NCI-H2227 (cell line): ENCODE results near the gene ZMIZ1.

Experiments
- DNase-seq: peaks from one replicate; lab custom pipeline; 2025; ENCODE audit not compliant: unreplicated experiment; lab: John Stamatoyannopoulos, UW

ZMIZ1 gene

DNA sequence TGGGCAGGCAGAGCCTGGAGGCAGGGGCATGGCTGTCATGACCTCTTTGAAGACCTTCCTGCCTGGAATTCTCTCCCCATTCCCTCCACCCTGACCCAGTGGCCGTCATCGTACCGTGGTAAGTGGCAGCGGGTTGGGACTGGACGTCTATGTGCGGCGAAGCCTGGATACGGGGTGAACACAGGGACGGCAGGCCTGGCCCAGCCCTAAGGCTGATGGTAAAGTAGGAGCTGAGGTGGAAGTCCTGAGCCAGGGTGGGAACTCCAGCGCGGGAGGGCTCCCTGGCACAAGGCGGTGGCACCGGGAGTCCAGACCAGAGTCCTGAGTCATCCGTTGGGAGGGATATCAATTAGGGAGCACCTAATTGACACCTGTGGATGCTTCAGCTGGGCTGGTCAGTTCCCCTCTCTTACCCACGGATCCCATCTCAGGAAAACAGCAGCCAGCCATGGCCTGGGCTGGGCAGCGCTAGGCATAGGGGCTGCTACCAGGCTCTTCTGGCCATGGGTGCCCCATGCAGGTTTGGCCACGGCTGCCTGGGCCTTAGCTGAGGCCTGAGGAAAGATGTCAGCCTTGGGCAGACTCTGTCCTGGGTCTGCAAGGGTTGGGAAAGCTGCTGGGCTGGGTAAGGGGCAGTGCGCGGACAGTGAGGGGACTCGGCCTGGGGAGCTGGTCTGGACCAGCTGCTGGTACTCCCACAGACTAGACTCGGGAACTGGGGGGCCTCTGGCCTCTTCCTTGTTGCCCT, 281.8 kb downstream of the ZMIZ1 start:
- DNase-seq = no peak

DNA sequence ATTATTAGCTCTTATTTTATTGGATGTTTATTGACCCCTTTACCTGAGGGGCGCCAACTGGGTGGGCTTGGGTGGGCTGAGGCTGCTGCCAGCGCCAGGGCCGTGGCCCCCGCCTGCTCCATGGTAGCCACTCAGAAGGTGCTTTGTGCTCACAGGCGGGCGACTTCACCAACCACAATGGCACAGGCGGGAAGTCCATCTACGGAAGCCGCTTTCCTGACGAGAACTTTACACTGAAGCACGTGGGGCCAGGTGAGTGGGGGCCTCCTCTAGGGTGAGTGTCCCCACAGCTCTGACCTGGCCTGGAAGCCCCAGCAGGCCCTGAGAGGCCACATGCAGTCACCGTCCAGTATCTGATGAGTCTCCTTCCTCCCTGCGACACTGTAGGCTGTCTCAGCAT, 282.6 kb downstream of the ZMIZ1 start:
- no peak for DNase-seq

DNA sequence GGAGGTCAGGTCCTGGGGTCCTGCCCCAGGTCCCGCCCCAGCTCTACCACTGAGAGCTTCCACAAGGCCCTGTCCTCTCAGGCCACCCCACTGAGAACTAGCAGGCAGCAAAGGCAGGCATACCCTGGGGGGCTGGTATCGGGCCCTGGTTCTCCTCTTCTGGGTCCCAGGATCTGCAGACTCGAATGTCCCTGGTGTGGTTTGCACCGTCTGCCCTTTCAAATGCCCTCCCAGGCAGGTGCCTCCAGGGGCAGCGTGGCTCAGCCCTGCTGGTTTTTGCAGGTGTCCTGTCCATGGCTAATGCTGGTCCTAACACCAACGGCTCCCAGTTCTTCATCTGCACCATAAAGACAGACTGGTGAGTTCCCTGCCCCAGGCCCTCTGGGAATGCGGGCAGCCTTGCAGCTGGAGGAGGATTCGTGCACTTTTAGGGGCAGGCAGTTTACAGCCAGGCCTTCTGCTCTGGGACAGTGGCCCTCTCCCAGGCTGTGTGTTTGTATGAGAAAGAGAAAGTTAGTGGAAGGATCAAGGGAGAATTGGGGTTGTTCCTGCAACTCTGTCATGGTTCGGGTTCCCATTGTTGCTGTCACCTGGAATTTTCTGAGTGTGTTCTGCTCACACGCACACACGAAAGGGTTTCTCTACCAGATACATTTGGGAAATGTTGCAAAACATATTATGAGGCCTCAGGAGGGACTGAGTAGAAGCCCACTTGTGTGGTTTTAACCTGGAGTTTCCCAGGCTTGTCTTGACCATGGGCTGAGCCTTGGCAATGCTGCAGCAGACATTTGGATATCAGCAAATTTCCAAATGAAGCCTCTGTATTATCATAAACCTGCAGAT, 283.5 kb downstream of the ZMIZ1 start:
- no peak for DNase-seq

DNA sequence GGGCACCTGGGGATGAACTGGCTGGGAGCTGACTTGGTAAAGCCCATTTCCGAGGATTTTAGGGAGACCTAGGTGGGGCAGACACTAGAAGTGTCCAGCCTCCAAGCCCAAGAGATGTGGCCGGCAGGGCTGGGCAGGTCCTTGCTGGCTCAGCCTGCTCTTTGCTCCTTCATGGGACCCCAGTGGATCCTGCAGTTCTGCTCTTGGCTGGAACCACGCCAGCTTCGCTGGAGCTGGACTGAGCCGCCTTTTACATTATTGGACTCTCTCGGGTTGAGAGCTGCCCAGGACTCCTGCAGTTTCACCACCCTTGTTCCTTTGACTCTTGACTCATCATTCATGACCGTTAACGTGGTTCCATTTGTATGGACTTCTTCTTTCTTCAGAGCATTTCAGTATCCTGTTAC, 284.2 kb downstream of the ZMIZ1 start:
- no peak for DNase-seq

DNA sequence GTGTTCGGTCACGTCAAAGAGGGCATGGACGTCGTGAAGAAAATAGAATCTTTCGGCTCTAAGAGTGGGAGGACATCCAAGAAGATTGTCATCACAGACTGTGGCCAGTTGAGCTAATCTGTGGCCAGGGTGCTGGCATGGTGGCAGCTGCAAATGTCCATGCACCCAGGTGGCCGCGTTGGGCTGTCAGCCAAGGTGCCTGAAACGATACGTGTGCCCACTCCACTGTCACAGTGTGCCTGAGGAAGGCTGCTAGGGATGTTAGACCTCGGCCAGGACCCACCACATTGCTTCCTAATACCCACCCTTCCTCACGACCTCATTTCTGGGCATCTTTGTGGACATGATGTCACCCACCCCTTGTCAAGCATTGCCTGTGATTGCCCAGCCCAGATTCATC, 285.0 kb downstream of the ZMIZ1 start:
- DNase-seq = no peak

DNA sequence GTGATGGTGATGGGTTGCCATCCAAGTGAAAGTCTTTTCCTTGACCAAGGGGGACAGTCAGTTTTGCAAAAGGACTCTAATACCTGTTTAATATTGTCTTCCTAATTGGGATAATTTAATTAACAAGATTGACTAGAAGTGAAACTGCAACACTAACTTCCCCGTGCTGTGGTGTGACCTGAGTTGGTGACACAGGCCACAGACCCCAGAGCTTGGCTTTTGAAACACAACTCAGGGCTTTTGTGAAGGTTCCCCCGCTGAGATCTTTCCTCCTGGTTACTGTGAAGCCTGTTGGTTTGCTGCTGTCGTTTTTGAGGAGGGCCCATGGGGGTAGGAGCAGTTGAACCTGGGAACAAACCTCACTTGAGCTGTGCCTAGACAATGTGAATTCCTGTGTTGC, 285.4 kb downstream of the ZMIZ1 start:
- no peak for DNase-seq

DNA sequence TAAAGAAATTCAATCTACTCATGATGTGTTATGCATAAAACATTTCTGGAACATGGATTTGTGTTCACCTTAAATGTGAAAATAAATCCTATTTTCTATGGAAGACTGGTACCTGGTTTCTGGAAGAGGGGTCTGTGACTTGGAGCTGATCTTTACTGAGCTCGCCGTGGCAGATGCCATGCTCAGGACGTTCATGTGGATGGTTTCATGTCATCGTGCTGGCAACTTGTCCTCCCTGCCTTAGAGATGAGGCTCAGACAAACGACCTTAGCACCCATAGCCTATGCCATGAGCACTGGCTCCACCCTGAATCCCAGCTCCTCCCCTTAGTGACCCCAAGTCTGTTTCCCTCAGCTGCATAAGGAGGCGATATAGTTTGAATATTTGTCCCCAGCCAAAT, 285.8 kb downstream of the ZMIZ1 start:
- DNase-seq = no peak

DNA sequence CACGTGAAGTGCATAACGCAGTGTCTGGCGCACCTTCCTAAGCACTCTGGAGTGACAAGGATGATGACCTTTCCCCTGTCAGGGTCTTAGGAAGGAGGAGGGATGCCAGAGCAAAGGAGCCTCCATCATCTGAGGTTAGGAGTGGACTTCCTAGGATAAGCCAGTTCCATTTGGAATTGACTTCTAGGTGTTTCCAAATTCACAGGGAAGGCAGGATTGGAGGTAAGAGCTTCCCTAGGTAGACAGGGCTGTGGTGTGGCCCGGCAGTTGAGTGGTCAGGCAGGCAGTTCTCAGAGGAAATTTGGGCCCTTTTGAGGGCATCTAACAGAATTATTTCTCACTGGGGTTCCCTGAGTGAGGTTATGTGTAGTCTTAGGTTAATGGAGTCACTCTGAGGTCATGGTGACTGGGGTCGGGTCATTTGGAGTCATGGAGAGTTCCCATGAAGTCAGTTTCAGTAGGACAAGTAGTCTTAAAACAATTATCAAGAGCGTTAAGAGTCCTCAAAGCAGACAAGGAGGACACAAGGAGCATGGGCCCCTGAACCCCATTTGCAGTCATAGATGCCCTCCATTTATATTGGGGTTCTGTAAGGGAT, 286.8 kb downstream of the ZMIZ1 start:
- no peak for DNase-seq

DNA sequence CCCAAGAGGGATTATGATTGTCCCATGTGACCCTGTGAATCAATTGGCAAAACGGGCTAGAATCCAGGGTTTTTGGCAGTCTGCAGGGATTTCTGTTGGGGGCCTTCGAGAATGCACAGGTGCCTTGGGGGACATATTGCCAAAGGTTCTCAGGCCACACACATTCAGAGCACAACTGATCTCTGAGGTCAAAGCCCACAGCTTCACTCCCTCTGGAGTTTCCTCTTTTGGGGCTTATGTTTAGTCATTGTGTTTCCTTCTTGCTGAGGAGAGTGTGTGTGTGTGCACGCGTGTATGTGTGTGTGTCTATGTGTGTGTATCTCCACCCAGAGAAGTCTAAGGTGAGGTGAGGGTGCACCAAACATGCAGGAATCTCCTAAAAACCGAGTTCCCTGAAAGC, 287.3 kb downstream of the ZMIZ1 start:
- DNase-seq = no peak

DNA sequence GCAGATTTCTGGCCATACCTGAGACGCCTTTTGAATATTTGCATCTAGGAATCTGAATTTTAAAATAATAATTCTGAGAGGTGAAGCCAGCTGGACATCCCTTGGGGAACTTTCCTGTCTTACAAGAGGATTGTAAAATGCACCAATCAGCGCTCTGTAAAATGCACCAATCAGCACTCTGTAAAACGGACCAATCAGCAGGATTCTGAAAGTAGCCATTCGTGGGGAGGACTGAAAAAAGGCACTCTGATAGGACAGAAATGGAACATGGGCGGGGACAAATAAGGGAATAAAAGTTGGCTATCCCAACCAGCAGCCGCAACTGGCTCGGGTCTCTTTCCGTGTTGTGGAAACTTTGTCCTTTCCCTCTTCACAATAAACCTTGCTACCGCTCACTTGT, 288.4 kb downstream of the ZMIZ1 start:
- no peak for DNase-seq

DNA sequence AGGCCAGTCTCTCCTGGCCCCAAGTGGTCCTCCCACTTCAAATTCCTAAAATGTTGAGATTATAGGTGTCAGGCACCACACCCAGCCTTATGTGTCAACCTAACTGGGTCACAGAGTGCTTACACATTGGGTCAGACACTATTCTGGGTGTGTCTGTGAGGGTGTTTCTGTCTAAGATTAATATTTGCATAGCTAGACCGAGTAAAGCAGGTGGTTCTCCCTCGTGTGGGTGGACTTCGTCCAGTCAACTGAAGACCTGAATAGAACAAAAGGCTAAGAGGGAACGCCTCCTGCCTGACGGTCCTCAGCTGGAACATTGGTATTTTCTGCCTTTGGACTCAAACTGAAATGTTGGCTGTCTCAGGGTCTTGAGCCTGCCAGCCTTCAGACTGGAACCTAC, 290.0 kb downstream of the ZMIZ1 start:
- DNase-seq = no peak

DNA sequence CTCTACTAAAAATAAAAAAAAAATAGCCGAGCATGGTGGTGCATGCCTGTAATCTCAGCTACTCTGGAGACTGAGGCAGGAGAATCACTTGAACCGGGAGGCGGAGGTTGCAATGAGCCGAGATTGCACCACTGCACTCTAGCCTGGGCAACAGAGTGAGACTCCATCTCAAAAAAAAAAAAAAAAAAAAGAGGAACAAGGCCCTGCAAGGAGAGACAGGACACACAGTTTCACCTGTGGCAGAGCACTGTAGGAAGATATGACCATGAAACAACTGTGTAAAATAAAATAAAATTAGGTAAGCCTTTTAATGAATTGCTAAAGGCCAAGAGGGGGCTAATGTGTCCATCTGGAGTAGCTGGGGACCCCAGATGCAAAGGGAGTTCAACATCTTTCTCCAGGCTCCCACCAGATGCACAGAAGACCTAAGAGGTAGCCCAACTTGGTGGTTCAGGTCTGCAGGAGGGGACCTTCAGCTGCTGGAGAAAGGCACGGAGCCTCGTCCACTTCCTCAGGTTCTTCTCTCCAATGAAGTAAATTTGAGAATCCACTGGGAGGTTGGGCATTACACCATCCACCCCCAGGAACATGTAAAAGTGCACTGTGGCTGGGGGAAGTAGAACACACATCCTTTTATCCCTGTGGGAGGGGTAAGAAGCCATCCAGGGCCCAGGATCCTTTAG, 291.2 kb downstream of the ZMIZ1 start:
- no peak for DNase-seq

DNA sequence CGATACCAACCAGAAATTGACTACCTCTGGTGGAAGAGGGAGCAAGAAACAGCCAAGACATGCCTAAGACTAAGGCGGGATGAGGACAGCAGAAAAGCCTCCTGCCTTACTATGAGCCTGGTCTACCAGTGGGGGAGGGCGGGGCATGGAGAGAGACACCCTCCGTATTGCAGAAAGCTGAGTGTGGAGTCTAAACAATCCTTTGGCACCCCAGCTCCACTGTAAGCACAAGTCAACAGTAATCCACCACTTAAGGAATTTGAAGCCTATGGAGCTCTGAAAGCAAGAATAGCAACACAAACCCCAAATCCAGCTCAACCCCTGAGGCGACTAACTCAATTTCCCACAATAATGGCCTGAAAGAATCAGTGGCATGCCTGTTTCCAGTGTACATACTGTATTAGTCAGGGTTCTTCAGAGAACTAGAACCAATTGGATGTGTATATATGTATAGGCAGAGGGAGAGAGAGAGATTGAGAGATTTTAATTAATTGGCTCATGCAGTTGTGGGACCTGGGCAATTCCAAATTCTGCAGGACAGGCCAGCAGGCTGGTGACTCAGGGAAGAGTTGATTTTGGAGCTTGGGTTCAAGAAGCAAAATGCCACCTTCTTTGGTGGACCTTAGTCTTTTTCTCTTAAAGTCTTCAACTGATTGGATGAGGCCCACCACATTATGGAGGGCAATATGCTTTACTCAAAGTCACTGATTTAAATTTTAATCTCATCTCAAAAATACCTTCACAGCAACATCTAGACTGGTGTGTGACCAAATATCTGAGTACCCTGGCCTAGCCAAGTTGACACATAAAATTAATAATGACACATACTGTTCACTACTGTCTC, 292.0 kb downstream of the ZMIZ1 start:
- no peak for DNase-seq

DNA sequence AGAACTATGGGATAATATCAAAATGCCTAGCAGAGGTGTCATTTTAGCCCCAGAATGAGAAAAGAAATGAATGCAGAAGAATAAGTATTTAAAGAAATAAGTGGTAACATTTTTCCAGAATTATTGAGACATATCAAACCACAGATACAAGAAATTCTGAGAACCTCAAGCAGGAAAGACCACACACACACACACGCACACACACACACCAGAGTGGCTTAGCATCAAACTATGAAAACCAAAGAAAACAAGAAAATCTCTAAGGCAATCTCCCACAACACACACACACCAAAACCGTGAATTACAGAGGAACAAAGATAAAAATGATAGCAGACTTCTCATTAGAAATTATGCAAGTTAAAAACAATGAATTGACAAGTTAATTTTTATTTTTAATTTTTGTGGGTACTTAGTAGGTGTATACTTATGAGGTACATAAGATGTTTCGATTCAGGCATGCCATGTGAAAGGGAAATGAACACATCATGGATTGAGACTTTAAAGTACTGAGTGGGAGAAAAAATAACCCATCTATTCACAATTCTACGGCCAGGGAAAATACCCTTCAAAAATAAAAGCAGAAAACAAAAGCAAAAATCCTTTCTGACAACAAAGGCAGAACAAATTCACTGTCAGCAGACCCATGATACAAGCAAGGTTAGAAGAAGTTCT, 293.1 kb downstream of the ZMIZ1 start:
- DNase-seq = no peak
